ENCODE data around the gene CTDSP2.

DNA sequence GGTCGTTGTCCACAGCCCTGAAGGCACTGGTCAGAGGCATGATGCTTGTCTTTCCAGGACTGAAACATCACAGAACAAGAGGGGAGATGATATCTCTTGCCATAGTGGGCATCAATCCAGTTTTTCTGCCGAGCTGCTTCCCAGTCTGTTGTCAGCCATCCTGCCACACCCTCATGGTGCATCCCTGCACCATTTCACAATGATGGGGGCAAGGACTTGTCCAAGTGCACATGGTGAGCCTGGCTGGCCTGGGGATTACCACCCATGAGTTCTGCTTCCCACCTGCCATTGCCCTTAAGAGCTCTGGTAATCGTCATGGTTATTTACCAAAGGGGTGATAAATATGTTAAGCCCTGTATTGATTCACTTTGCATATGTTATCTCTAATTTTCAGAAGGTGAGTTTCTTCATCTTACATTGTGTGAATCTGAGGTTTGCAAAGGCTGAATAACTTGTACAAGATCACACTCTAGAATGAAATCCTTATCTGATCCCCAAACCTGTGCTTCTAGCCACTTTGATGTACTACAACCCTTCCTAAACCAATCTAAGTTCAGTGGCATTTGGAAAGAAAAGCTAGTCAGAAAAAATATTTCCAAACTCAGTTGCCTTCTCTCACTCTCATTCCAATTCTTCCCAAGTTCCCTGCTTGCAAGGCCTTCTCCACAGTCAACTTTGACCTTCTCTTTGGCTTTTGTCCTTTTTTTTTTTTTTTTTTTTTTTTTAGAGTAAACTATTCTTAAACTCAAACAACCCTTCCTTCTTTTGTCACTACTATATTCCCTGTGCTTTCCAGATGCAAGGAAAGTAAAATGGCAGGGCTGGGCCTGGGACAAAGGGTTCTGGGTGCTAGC is 30.3 kb downstream of the CTDSP2 start:
- no peak for TF ChIP-seq POLR2A (IDR thresholded peaks at IDR 0.05)
- TF ChIP-seq, protein P1, sequence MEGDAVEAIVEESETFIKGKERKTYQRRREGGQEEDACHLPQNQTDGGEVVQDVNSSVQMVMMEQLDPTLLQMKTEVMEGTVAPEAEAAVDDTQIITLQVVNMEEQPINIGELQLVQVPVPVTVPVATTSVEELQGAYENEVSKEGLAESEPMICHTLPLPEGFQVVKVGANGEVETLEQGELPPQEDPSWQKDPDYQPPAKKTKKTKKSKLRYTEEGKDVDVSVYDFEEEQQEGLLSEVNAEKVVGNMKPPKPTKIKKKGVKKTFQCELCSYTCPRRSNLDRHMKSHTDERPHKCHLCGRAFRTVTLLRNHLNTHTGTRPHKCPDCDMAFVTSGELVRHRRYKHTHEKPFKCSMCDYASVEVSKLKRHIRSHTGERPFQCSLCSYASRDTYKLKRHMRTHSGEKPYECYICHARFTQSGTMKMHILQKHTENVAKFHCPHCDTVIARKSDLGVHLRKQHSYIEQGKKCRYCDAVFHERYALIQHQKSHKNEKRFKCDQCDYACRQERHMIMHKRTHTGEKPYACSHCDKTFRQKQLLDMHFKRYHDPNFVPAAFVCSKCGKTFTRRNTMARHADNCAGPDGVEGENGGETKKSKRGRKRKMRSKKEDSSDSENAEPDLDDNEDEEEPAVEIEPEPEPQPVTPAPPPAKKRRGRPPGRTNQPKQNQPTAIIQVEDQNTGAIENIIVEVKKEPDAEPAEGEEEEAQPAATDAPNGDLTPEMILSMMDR (IDR thresholded peaks at IDR 0.05 in 4 of 5, conservative IDR thresholded peaks at IDR 0.05 in 1 of 5): no peak
